B cell (primary cell): Measurements from ENCODE around the gene KRTAP4-11.

ENCODE experiments used
- EZH2 ChIP-seq: IDR thresholded peaks from 2 replicates; pipeline ENCODE4 v1.6.1; 2012; ENCODE audit warnings: borderline replicate concordance, low read depth, mild to moderate bottlenecking, moderate library complexity, low read length; ENCODE audit not compliant: insufficient read depth, poor library complexity, severe bottlenecking
- TF ChIP-seq, protein P1 (sequence below): fragments of 200-600 bp; IDR thresholded peaks from one replicate; pipeline ENCODE4 v1.8.0; 2022; ENCODE audit warnings: antibody characterized with exemption, mild to moderate bottlenecking

DNA sequence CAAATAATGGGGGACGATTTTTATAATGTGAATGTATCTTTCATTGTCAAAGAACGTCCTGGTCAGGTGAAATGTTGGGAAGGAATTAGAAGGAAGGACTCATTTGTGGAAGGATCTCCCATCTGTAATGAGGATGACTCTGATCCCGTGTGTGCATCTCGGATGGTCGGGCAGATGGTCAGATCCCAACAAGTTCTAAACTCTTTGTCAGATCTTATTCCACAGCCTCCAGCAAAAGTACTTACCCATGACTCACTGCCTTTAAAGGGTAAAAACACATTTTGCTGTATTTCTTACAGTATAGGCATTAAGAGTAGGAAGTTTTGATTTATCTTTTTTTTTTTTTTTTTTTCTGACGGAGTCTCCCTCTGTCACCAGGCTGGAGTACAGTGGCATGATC is 19.7 kb downstream of the KRTAP4-11 start:
- TF ChIP-seq, protein P1, sequence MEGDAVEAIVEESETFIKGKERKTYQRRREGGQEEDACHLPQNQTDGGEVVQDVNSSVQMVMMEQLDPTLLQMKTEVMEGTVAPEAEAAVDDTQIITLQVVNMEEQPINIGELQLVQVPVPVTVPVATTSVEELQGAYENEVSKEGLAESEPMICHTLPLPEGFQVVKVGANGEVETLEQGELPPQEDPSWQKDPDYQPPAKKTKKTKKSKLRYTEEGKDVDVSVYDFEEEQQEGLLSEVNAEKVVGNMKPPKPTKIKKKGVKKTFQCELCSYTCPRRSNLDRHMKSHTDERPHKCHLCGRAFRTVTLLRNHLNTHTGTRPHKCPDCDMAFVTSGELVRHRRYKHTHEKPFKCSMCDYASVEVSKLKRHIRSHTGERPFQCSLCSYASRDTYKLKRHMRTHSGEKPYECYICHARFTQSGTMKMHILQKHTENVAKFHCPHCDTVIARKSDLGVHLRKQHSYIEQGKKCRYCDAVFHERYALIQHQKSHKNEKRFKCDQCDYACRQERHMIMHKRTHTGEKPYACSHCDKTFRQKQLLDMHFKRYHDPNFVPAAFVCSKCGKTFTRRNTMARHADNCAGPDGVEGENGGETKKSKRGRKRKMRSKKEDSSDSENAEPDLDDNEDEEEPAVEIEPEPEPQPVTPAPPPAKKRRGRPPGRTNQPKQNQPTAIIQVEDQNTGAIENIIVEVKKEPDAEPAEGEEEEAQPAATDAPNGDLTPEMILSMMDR, result no peak
- no peak for TF ChIP-seq EZH2
